Breast epithelium (tissue), 3 donors: ENCODE results near the gene SH3D19.

Source experiments
- POLR2AphosphoS5 ChIP-seq, 3 donors: sonication (generic); formaldehyde crosslinking; IDR thresholded peaks; one replicate each; pipeline ENCODE4 v1.6.1; 2017; ENCODE audit warnings: antibody characterized with exemption in 3 of 3
- TF ChIP-seq, protein P1 (sequence below), 3 donors: fragments of 450-650 bp; IDR thresholded peaks; one replicate each; pipeline ENCODE4 v1.5.1; 2016 to 2017; ENCODE audit warnings: antibody characterized with exemption in 3 of 3, mild to moderate bottlenecking in 3 of 3, moderate library complexity in 3 of 3

GRCh38 chr4:151331276-151332042, 6.1 kb upstream of the SH3D19 start:
- TF ChIP-seq, protein P1, sequence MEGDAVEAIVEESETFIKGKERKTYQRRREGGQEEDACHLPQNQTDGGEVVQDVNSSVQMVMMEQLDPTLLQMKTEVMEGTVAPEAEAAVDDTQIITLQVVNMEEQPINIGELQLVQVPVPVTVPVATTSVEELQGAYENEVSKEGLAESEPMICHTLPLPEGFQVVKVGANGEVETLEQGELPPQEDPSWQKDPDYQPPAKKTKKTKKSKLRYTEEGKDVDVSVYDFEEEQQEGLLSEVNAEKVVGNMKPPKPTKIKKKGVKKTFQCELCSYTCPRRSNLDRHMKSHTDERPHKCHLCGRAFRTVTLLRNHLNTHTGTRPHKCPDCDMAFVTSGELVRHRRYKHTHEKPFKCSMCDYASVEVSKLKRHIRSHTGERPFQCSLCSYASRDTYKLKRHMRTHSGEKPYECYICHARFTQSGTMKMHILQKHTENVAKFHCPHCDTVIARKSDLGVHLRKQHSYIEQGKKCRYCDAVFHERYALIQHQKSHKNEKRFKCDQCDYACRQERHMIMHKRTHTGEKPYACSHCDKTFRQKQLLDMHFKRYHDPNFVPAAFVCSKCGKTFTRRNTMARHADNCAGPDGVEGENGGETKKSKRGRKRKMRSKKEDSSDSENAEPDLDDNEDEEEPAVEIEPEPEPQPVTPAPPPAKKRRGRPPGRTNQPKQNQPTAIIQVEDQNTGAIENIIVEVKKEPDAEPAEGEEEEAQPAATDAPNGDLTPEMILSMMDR (IDR thresholded peaks at IDR 0.05) = no peak
- no peak for TF ChIP-seq POLR2AphosphoS5 (IDR thresholded peaks at IDR 0.05)
